ENCODE measurements around the gene ITGB1BP1.

Gene ITGB1BP1

GRCh38 chr2:9360110-9360509, 63.2 kb downstream of the ITGB1BP1 start:
- TF ChIP-seq EGR1 (IDR thresholded peaks at IDR 0.05) (no peak), CEBPB (IDR thresholded peaks at IDR 0.05) (no peak), CREB1 (IDR thresholded peaks at IDR 0.05; ENCODE audit: low read depth) (no peak), TEAD4 (IDR thresholded peaks at IDR 0.05) (no peak), TAF1 (IDR thresholded peaks at IDR 0.05; ENCODE audit: low read depth) (no peak), RAD21 (IDR thresholded peaks at IDR 0.05; ENCODE audit: low read depth) (no peak), USF1 (IDR thresholded peaks at IDR 0.05) (no peak), YY1 (IDR thresholded peaks at IDR 0.05; ENCODE audit: low read depth) (no peak), FOXM1 (IDR thresholded peaks at IDR 0.05; ENCODE audit: borderline replicate concordance, low read depth) (no peak), TCF12 (IDR thresholded peaks at IDR 0.05; ENCODE audit: low read depth) (no peak), EP300 (IDR thresholded peaks at IDR 0.05; ENCODE audit: borderline replicate concordance) (no peak), REST (IDR thresholded peaks at IDR 0.05; ENCODE audit: low read depth) (no peak), MAX (IDR thresholded peaks at IDR 0.05) (no peak), ZBTB7A (IDR thresholded peaks at IDR 0.05; ENCODE audit: low read depth) (no peak), NFIC (IDR thresholded peaks at IDR 0.05) (no peak)

- TF ChIP-seq NFIC (IDR thresholded peaks at IDR 0.05) = no peak
- TF ChIP-seq CEBPB (IDR thresholded peaks at IDR 0.05) = no peak
- TF ChIP-seq REST (IDR thresholded peaks at IDR 0.05; ENCODE audit: low read depth) = no peak
- TF ChIP-seq TCF12 (IDR thresholded peaks at IDR 0.05; ENCODE audit: low read depth) = no peak
Measured at GRCh38 chr2:9359463-9359862, 63.9 kb downstream of the ITGB1BP1 start.

GRCh38 chr2:9358846-9359245, 64.5 kb downstream of the ITGB1BP1 start:
- no peak for TF ChIP-seq TAF1 (IDR thresholded peaks at IDR 0.05; ENCODE audit: low read depth)
- TF ChIP-seq EGR1 (IDR thresholded peaks at IDR 0.05) = no peak
- no peak for TF ChIP-seq TEAD4 (IDR thresholded peaks at IDR 0.05)
- no peak for TF ChIP-seq EP300 (IDR thresholded peaks at IDR 0.05; ENCODE audit: borderline replicate concordance)
- no peak for TF ChIP-seq FOXM1 (IDR thresholded peaks at IDR 0.05; ENCODE audit: borderline replicate concordance, low read depth)
- no peak for TF ChIP-seq MAX (IDR thresholded peaks at IDR 0.05)
- TF ChIP-seq CREB1 (IDR thresholded peaks at IDR 0.05; ENCODE audit: low read depth) = no peak

- no peak for TF ChIP-seq ZBTB7A (IDR thresholded peaks at IDR 0.05; ENCODE audit: low read depth)
- no peak for TF ChIP-seq NFIC (IDR thresholded peaks at IDR 0.05)
- no peak for TF ChIP-seq USF1 (IDR thresholded peaks at IDR 0.05)
- no peak for TF ChIP-seq FOXM1 (IDR thresholded peaks at IDR 0.05; ENCODE audit: borderline replicate concordance, low read depth)
- TF ChIP-seq TAF1 (IDR thresholded peaks at IDR 0.05; ENCODE audit: low read depth) = no peak
- no peak for TF ChIP-seq EGR1 (IDR thresholded peaks at IDR 0.05)
- TF ChIP-seq YY1 (IDR thresholded peaks at IDR 0.05; ENCODE audit: low read depth) = no peak
- TF ChIP-seq TCF12 (IDR thresholded peaks at IDR 0.05; ENCODE audit: low read depth) = no peak
- TF ChIP-seq CREB1 (IDR thresholded peaks at IDR 0.05; ENCODE audit: low read depth) = no peak
- TF ChIP-seq RAD21 (IDR thresholded peaks at IDR 0.05; ENCODE audit: low read depth) = no peak
- no peak for TF ChIP-seq CEBPB (IDR thresholded peaks at IDR 0.05)
- TF ChIP-seq MAX (IDR thresholded peaks at IDR 0.05) = no peak
- TF ChIP-seq EP300 (IDR thresholded peaks at IDR 0.05; ENCODE audit: borderline replicate concordance) = no peak
- no peak for TF ChIP-seq TEAD4 (IDR thresholded peaks at IDR 0.05)
- TF ChIP-seq REST (IDR thresholded peaks at IDR 0.05; ENCODE audit: low read depth) = no peak
Measured at GRCh38 chr2:9356261-9356660, 67.1 kb downstream of the ITGB1BP1 start.
